ENCODE measurements around the gene COL26A1.

- TF ChIP-seq CTCF (conservative IDR thresholded peaks at IDR 0.05; ENCODE audit: low read length) (no peak), EZH2phosphoT487 (IDR thresholded peaks at IDR 0.05; ENCODE audit: borderline replicate concordance, low read depth, low read length) (no peak)
Measured at GRCh38 chr7:101376601-101377000, 13.9 kb downstream of the COL26A1 start.

Data from OCI-LY7 (cell line).